ENCODE results near the gene KRT20.
"Not testable (repeated sequence)": the region's sequence is repeated elsewhere in the genome, so short reads cannot be mapped to it uniquely, and the experiment has no call there.

KRT20 gene

GRCh38 chr17:40884708-40885512, at the start of gene KRT20:
KRT20 (minus strand) TSS chr17:40885242; CDS start chr17:40885185, 57 bp downstream.
- no peak for DNase-seq

- no peak for DNase-seq
These were observed 47.6 kb upstream of the KRT20 start for GRCh38 chr17:40932608-40933007.

- DNase-seq, result no peak
These were observed 46.3 kb upstream of the KRT20 start for GRCh38 chr17:40931311-40931710.

GRCh38 chr17:40926341-40926740, 41.3 kb upstream of the KRT20 start:
- DNase-seq, result no peak

- DNase-seq, result no peak
These were observed 37.2 kb upstream of the KRT20 start for GRCh38 chr17:40922239-40922638.

GRCh38 chr17:40921026-40921425, 36.0 kb upstream of the KRT20 start:
- no peak for DNase-seq

GRCh38 chr17:40917116-40917515, 32.1 kb upstream of the KRT20 start:
- not testable (repeated sequence) for DNase-seq

GRCh38 chr17:40916366-40916765, 31.3 kb upstream of the KRT20 start:
- DNase-seq, result no peak

- no peak for DNase-seq
These were observed 30.7 kb upstream of the KRT20 start for GRCh38 chr17:40915721-40916256.

- DNase-seq, result no peak
These were observed 30.2 kb upstream of the KRT20 start for GRCh38 chr17:40915199-40915661.

GRCh38 chr17:40914075-40914855, 29.2 kb upstream of the KRT20 start:
- no peak for DNase-seq

- no peak for DNase-seq
These were observed 27.6 kb upstream of the KRT20 start for GRCh38 chr17:40912486-40913210.

- DNase-seq, result no peak
These were observed 25.4 kb upstream of the KRT20 start for GRCh38 chr17:40910441-40910841.

- DNase-seq, result no peak
These were observed 24.7 kb upstream of the KRT20 start for GRCh38 chr17:40909755-40910154.

- peak; percentile 12 to 66 (median 55) for DNase-seq
These were observed 24.3 kb upstream of the KRT20 start for GRCh38 chr17:40909351-40909750.

GRCh38 chr17:40906613-40907012, 21.6 kb upstream of the KRT20 start:
- DNase-seq, result no peak

- no peak for DNase-seq
These were observed 20.3 kb upstream of the KRT20 start for GRCh38 chr17:40905370-40905769.

GRCh38 chr17:40903129-40903847, 18.2 kb upstream of the KRT20 start:
- no peak for DNase-seq

GRCh38 chr17:40902498-40902897, 17.5 kb upstream of the KRT20 start:
- no peak for DNase-seq

- DNase-seq, result no peak
These were observed 17.0 kb upstream of the KRT20 start for GRCh38 chr17:40901981-40902474.

- DNase-seq, result no peak
These were observed 15.8 kb upstream of the KRT20 start for GRCh38 chr17:40900809-40901356.

Measured in stimulated activated naive CD4-positive, alpha-beta T cell (primary cell).